Mesenteric fat pad (tissue), 1 donor: ENCODE measurements around the gene PIPOX. TPM values are rescaled to one million over a fixed set of nuclear protein-coding genes. Genes with fewer than 3 reads are reported as not detected.

Source experiments
- DNase-seq: peaks from one replicate; pipeline ENCODE4 v3.0.0-alpha.2; 2020; ENCODE audit warnings: low spot score
- total RNA-seq: library from RNA; stranded (reverse); fragmentation: NEBNext Ultra II Directional; extraction: Animal tissue kit (Norgen Biotek cat#: 25700); gene quantifications from one replicate; pipeline ENCODE4 v1.2.1, GENCODE V29; 2021
- donor health status: DM: yes; HTN: yes; CAD: no.

The PIPOX gene
- total RNA-seq, 1 donor from 2014 or later: 1.3 TPM

DNA sequence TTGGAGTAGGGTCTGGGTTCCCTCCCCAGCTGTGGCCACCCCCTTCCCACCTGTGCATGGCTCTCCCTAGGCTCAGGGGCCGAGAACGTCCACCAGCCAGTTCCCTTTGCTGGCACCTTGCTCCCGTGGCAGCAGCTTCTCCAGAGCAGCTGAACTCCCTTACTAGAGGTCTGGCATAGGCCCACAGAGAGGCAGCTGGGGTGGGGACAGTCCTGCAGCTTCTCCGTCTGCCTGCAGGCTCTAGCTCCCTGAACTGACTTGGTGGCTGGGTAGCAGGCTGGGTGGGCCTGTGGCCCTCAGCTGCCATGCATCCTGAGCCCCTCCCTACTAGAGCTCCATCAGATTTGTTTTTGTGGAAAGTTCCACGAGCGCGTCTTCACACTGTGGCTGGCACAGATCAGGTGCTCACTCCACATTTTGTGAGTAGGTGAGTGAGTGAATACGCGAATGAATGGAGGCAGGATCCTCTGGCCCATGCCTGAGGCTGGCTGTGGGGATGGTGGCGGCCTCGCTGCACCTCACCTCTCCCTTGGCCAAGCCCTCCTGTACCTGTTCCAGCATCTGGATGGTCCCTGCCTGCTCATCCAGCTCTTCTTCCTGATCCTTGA is 51.3 kb downstream of the PIPOX start:
- DNase-seq: no peak

DNA sequence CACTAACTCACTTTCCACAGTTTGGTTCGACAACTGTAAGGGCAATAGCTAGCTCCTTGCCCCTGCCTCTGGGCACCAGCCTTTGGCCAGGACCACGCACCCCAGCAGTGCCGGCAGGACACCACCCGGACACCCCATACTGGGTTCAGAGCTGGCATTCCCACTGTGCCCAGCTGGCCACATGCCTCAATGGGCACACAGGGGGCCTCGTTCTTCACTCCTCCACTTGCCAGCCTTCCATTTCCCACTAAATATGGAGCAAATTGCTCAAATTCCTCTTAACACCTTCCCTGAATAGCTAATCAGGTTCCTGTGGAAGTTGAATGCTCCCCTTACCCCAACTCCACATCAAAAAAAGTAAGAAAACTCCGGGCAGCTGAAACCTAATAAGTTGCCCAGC is 52.5 kb downstream of the PIPOX start:
- no peak for DNase-seq

DNA sequence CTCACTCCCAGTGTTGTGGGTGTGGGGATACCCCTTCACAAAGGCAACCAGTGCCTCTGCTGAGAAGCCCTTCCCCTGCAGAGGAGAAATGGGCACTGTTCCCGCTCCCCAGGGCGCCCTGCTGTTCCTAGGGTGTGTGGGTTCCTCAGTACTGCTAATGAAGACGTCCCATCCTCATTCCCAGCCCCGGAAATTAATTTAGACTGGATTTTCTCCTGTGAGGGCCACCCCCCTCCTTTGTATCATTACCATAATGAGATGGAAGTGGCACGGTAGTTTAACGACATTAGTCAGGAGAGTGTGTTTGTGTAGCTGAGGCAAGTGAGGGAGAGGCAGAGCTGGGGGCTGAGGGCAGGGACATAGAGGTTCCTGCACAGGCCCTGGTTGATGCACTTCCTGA is 53.2 kb downstream of the PIPOX start:
- no peak for DNase-seq

DNA sequence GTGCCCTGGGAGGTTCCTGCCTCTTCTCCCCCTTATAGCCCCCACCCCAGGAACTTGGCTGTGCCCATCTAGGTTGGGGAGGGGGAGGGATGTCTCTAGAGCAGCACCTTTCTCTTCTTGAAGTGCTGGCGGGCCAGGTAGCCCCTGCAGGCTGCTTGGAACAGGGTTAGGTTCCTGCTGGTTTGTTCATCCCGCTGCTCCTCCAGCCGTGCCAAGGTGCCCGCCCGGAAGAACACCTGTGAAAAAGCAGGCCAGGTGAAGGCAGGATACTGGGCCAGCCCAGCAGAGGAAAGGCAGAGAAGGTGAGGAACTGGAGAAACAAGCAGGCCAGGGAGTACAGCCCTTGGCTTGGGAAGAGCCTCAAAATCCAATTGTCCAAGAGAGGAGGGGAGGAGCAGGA is 56.6 kb downstream of the PIPOX start:
- DNase-seq: no peak

DNA sequence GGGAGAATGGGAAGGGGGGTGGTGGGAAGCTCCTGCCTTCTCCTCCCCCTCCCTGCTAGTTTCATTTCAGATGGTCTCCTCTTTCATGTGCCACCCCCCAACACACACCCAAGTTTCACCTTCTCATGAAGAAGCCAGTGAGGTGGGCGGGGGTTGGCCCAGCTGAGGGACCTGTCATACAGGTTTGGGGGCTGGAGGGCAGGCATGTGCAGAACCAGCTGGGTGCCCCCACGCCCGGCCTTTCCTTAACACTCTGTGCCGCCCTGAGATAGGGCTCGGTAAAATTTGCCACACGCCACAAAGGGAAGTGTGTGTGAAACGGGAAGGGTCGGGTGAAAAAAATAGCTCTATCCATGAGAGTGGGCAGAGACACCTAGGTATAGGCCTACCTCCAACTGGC is 57.4 kb downstream of the PIPOX start:
- DNase-seq: no peak

DNA sequence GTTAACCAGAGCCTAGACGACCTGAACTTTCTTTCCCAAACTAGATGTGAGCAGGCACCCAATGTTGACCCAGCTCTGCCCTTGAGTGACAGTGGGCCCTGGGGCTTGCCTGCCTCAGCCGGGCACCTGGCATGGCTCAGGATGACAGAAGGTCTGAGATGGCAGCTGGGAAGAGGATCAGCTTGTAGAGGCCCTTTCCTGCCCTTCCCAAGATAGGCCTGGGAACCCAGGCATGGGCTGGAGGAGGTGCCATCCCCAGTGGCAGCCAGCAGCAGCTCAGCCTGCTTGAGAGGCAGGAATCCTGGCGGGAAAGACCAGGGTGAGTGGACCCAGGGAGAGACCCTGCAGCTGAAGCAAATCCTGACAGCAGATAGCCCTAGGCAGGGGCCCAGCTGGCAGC is 59.1 kb downstream of the PIPOX start:
- no peak for DNase-seq

DNA sequence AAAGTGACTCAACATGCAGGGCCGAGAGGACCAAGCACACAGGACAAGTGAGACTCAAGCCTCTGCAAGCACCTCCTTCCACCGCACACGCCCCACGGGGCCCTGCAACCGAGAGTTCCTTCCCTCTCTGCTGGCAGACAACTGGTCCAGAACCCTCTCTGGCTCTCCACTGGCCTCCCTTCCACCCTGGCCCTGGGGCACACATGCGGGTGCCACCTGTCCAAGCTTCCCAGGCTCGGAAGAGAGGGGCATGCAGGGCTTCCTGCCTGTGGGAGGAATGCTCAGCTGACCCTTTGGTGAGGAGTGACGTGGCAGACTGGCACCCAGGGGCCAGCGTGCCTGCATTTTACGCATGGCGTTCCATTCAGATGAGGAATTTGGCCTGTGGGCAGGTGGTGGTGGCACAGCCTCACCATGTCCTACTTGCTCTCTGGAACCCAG is 59.8 kb downstream of the PIPOX start:
- DNase-seq: no peak

DNA sequence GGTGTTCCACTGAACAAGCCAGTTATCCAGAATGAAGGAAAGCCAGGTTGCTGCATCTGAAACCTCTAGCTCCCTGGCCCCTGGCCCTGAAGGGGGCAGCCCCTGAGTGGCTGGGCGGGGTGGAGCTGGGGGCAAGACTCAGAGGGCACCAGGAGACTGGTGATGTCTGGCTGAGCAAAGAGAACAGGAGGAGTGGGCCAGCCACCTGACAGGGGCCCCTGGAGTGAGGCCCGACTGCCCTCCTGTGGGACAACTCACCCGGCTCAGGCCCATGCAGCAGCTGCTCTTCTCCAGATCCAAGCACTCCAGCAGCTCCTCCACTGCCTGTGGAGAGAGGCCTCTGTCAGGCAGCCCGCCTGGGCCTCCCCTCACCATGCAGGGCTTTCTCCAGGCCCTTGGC is 60.4 kb downstream of the PIPOX start:
- DNase-seq: no peak

Other genes starting within 250 kb of the PIPOX start
- gene FAM222B, start 200.4 kb upstream of the PIPOX start, total RNA-seq: 32.0 TPM
- gene ERAL1, start 188.1 kb upstream of the PIPOX start, total RNA-seq: 26.3 TPM
- gene FLOT2, start 145.4 kb upstream of the PIPOX start, total RNA-seq: 126 TPM
- gene DHRS13, start 140.1 kb upstream of the PIPOX start, total RNA-seq: 5.5 TPM
- 29.3 TPM for gene PHF12, start 91.6 kb upstream of the PIPOX start, total RNA-seq
- not detected for gene SEZ6, start 37.1 kb upstream of the PIPOX start, total RNA-seq
- gene MYO18A, start 137.3 kb downstream of the PIPOX start, total RNA-seq: 48.6 TPM
- gene CRYBA1, start 203.7 kb downstream of the PIPOX start, total RNA-seq: not detected